IMR-90 (cell line): ENCODE results near the gene APBB1IP. TPM values are rescaled to one million over a fixed set of nuclear protein-coding genes. Genes with fewer than 3 reads are reported as not detected.

Experiments used
- ATAC-seq: fragments of 200-7000 bp; cut with Tn5 transposase; 2 replicates; pipeline ENCODE4 v1.9.1; 2020; ENCODE audit warnings: low read depth, mild to moderate bottlenecking, moderate library complexity
- BruUV-seq: library from RNA; stranded (reverse); fragments of 400-500 nt; replicated peaks from 2 replicates; lab custom pipeline; 2021; lab: Mats Ljungman, UMichigan
- CTCF ChIA-PET: fragments of 300-600 bp; formaldehyde crosslinking; extraction: SDS; loops from one replicate; lab custom pipeline; 2021; ENCODE audit warnings: antibody characterized with exemption; lab: Yijun Ruan, JAX
- POLR2A ChIA-PET: fragments of 300-600 bp; sonication (Branson Sonifier 250); formaldehyde crosslinking; loops from one replicate; lab custom pipeline; 2022; ENCODE audit warnings: antibody characterized with exemption; ENCODE audit not compliant: unreplicated experiment; lab: Charles Lee
- DNase-seq: peaks from one replicate; pipeline ENCODE4 v3.0.0; 2013
- H2AFZ ChIP-seq: replicated peaks from 2 replicates; pipeline ENCODE3; 2013; ENCODE audit warnings: low read length, mild to moderate bottlenecking; ENCODE audit not compliant: poor library complexity
- H2AK5ac ChIP-seq: 2 replicates; pipeline ENCODE4 v1.6.1; 2013; ENCODE audit warnings: low read depth, low read length, inconsistent platforms
- H2AK9ac ChIP-seq: replicated peaks from 2 replicates; pipeline ENCODE3; 2013; ENCODE audit warnings: mild to moderate bottlenecking, low read depth, low read length, moderate library complexity; ENCODE audit not compliant: poor library complexity
- H2BK120ac ChIP-seq: 2 replicates; pipeline ENCODE4 v1.6.1; 2013; ENCODE audit warnings: low read depth, low read length, inconsistent platforms
- H2BK15ac ChIP-seq: 3 replicates; pipeline ENCODE4 v1.6.1; 2013; ENCODE audit warnings: low read depth, low read length, inconsistent platforms
- H2BK20ac ChIP-seq: 2 replicates; pipeline ENCODE4 v1.6.1; 2013; ENCODE audit warnings: low read depth, mild to moderate bottlenecking, inconsistent platforms, low read length, moderate library complexity
- H2BK5ac ChIP-seq: 2 replicates; pipeline ENCODE4 v1.6.1; 2013; ENCODE audit warnings: mild to moderate bottlenecking, low read depth, low read length, inconsistent platforms; ENCODE audit not compliant: poor library complexity, severe bottlenecking
- H3K14ac ChIP-seq: replicated peaks from 2 replicates; pipeline ENCODE4 v1.6.1; 2013; ENCODE audit warnings: low read depth, low read length, inconsistent platforms
- H3K18ac ChIP-seq: 2 replicates; pipeline ENCODE4 v1.6.1; 2013; ENCODE audit warnings: low read depth, low read length, control low read depth
- H3K23ac ChIP-seq: 2 replicates; pipeline ENCODE4 v1.6.1; 2013; ENCODE audit warnings: low read depth, low read length, inconsistent platforms
- H3K27ac ChIP-seq: 2 replicates; pipeline ENCODE4 v1.5.1; 2013; ENCODE audit warnings: mild to moderate bottlenecking, control low read depth, low read length; ENCODE audit not compliant: insufficient read depth
- H3K27me3 ChIP-seq: 2 replicates; pipeline ENCODE4 v1.6.1; 2013; ENCODE audit warnings: low read length; ENCODE audit not compliant: control insufficient read depth, insufficient read depth
- H3K36me3 ChIP-seq: 2 replicates; pipeline ENCODE4 v1.6.1; 2013; ENCODE audit warnings: low read length, mixed read lengths; ENCODE audit not compliant: control insufficient read depth, insufficient read depth
- H3K4ac ChIP-seq: 2 replicates; pipeline ENCODE4 v1.6.1; 2013; ENCODE audit warnings: low read depth, low read length, inconsistent platforms
- H3K4me1 ChIP-seq: 2 replicates; pipeline ENCODE4 v1.6.1; 2013; ENCODE audit warnings: low read length, mixed read lengths; ENCODE audit not compliant: control insufficient read depth, insufficient read depth
- H3K4me2 ChIP-seq: 2 replicates; pipeline ENCODE4 v1.6.1; 2013; ENCODE audit warnings: low read depth, mild to moderate bottlenecking, control low read depth, low read length, moderate library complexity
- H3K4me3 ChIP-seq: 2 replicates; pipeline ENCODE4 v1.5.1; 2013; ENCODE audit warnings: low read depth, mild to moderate bottlenecking, control low read depth, low read length, moderate library complexity; ENCODE audit not compliant: insufficient read depth
- H3K56ac ChIP-seq: 2 replicates; pipeline ENCODE4 v1.6.1; 2013; ENCODE audit warnings: low read length, inconsistent platforms; ENCODE audit not compliant: insufficient read depth; ENCODE audit errors: extremely low read depth
- H3K79me1 ChIP-seq, 2 experiments: 2 replicates each; pipeline ENCODE4 v1.6.1; 2013; ENCODE audit warnings: low read length in 2 of 2, inconsistent platforms in 1 of 2, low read depth in 1 of 2
- H3K9ac ChIP-seq: 2 replicates; pipeline ENCODE4 v1.6.1; 2013; ENCODE audit warnings: low read depth, low read length, control low read depth
- H3K9me1 ChIP-seq: 2 replicates; pipeline ENCODE4 v1.6.1; 2013; ENCODE audit warnings: low read length, inconsistent platforms; ENCODE audit not compliant: insufficient read depth
- H3K9me3 ChIP-seq: 2 replicates; pipeline ENCODE4 v1.6.1; 2013; ENCODE audit warnings: low read length; ENCODE audit not compliant: control insufficient read depth, insufficient read depth
- H4K20me1 ChIP-seq: 2 replicates; pipeline ENCODE4 v1.6.1; 2013; ENCODE audit warnings: low read length, inconsistent platforms; ENCODE audit not compliant: insufficient read depth
- H4K5ac ChIP-seq: 2 replicates; pipeline ENCODE4 v1.6.1; 2013; ENCODE audit warnings: mild to moderate bottlenecking, low read depth, low read length, control low read depth
- H4K8ac ChIP-seq, 2 experiments: 2 replicates each; pipeline ENCODE4 v1.6.1; 2013; ENCODE audit warnings: low read depth in 2 of 2, low read length in 2 of 2, control low read depth in 1 of 2, inconsistent platforms in 1 of 2
- H4K91ac ChIP-seq: 2 replicates; pipeline ENCODE4 v1.6.1; 2013; ENCODE audit warnings: low read depth, low read length, inconsistent platforms; ENCODE audit not compliant: insufficient read depth
- BHLHE40 ChIP-seq: fragments of 150-350 bp; IDR thresholded peaks from 2 replicates; pipeline ENCODE4 v1.6.1; 2016; ENCODE audit warnings: mild to moderate bottlenecking, low read depth, low read length
- CEBPB ChIP-seq: IDR thresholded peaks from 2 replicates; pipeline ENCODE4 v1.6.1; 2012; ENCODE audit warnings: low read depth, low read length, improper control_type of control experiment
- CHD1 ChIP-seq: IDR thresholded peaks from 2 replicates; pipeline ENCODE4 v1.6.1; 2012; ENCODE audit warnings: low read depth, low read length, improper control_type of control experiment
- CTCF ChIP-seq: conservative IDR thresholded peaks from 2 replicates; pipeline ENCODE4 v1.5.1; 2012; ENCODE audit warnings: mild to moderate bottlenecking, low read depth, low read length, improper control_type of control experiment
- ELK1 ChIP-seq: fragments of 150-350 bp; IDR thresholded peaks from 2 replicates; pipeline ENCODE4 v1.6.1; 2016; ENCODE audit warnings: low read depth, mild to moderate bottlenecking, low read length, moderate library complexity, borderline replicate concordance
- FOS ChIP-seq: fragments of 150-350 bp; IDR thresholded peaks from 2 replicates; pipeline ENCODE4 v1.6.1; 2016; ENCODE audit warnings: low read depth, low read length
- MAFK ChIP-seq: IDR thresholded peaks from 2 replicates; pipeline ENCODE4 v1.6.1; 2012; ENCODE audit warnings: low read depth, low read length, improper control_type of control experiment
- MAZ ChIP-seq: IDR thresholded peaks from 2 replicates; pipeline ENCODE4 v1.6.1; 2012; ENCODE audit warnings: low read depth, mild to moderate bottlenecking, low read length, improper control_type of control experiment, moderate library complexity, borderline replicate concordance
- MXI1 ChIP-seq: IDR thresholded peaks from 2 replicates; pipeline ENCODE4 v1.6.1; 2012; ENCODE audit warnings: low read depth, mild to moderate bottlenecking, low read length, moderate library complexity, borderline replicate concordance
- NFE2L2 ChIP-seq: fragments of 150-350 bp; IDR thresholded peaks from 2 replicates; pipeline ENCODE4 v1.6.1; 2016; ENCODE audit warnings: low read depth, mild to moderate bottlenecking, low read length
- POLR2A ChIP-seq: IDR thresholded peaks from 2 replicates; pipeline ENCODE4 v1.6.1; 2012; ENCODE audit warnings: mild to moderate bottlenecking, low read depth, low read length
- RAD21 ChIP-seq: IDR thresholded peaks from 2 replicates; pipeline ENCODE4 v1.6.1; 2012; ENCODE audit warnings: low read length, improper control_type of control experiment
- RCOR1 ChIP-seq: IDR thresholded peaks from 2 replicates; pipeline ENCODE4 v1.6.1; 2012; ENCODE audit warnings: mild to moderate bottlenecking, low read length, improper control_type of control experiment; ENCODE audit not compliant: insufficient replicate concordance
- RFX5 ChIP-seq: IDR thresholded peaks from 2 replicates; pipeline ENCODE4 v1.8.0; 2012; ENCODE audit warnings: low read depth, mild to moderate bottlenecking, low read length, moderate library complexity
- SMC3 ChIP-seq: fragments of 150-350 bp; IDR thresholded peaks from 2 replicates; pipeline ENCODE4 v1.6.1; 2016; ENCODE audit warnings: low read depth, mild to moderate bottlenecking, antibody characterized with exemption, low read length, moderate library complexity
- USF2 ChIP-seq: fragments of 150-350 bp; IDR thresholded peaks from 2 replicates; pipeline ENCODE4 v1.6.1; 2017; ENCODE audit warnings: mild to moderate bottlenecking, antibody characterized with exemption, low read length, low read depth
- WGBS, 2 experiments: methylation state at CpG; one replicate each; pipeline versions ENCODE4 v1.1.5 to v1.1.7; 2013; ENCODE audit warnings: missing lambda C conversion rate in 2 of 2; ENCODE audit not compliant: insufficient read length in 1 of 2; ENCODE audit errors: extremely low coverage in 2 of 2; 5-methylcytosine and 5-hydroxymethylcytosine counted together
- dilution Hi-C: fragments of 300-500 bp; cut with HindIII; formaldehyde crosslinking; loops from one replicate; pipeline ENCODE4 v1.14.3; 2018; ENCODE audit warnings: low sequenced_read_pairs; ENCODE audit not compliant: unreplicated experiment
- in situ Hi-C: fragments of 300-500 bp; cut with MboI; formaldehyde crosslinking; loops from 3 replicates; pipeline ENCODE4 v1.14.3; 2019; ENCODE audit warnings: low sequenced_read_pairs, inconsistent platforms, mixed read lengths
- intact Hi-C: fragments of 100-400 bp; cut with micrococcal nuclease; formaldehyde crosslinking; loops from 2 replicates; pipeline ENCODE4 v1.10.0; 2022
- polyA plus RNA-seq, 3 experiments: library from polyadenylated mRNA; depleted of rRNA; stranded (reverse); fragments of >200 nt; gene quantifications; 2 replicates each; pipeline ENCODE4 v1.2.3, GENCODE V29; 2012; ENCODE audit warnings: low replicate concordance in 1 of 3
- total RNA-seq: library from RNA; depleted of rRNA; stranded (reverse); fragments of >200 nt; gene quantifications from 2 replicates; pipeline ENCODE4 v1.2.3, GENCODE V29; 2012

Gene APBB1IP
- total and polyA plus RNA-seq, 2 of the 4 experiments (the other 2 are of a cell fraction) = not detected

- Histone ChIP-seq H3K79me1 (no peaks in the 10 kb centered on the region), H2BK15ac (no peak overlapping the region), H3K14ac (no peak overlapping the region), H4K20me1 (no peaks in the 10 kb centered on the region), H2BK120ac (no peak overlapping the region), H3K27ac (no peak overlapping the region), H2AFZ (no peak overlapping the region), H4K91ac (no peak overlapping the region), H3K9me3 (peaks cover 11% of the 10 kb centered on the region), H3K9ac (no peak overlapping the region), H3K4me3 (no peak overlapping the region), H3K18ac (no peak overlapping the region), H3K4me1 (no peaks in the 10 kb centered on the region), H3K23ac (no peak overlapping the region), H3K56ac (no peak overlapping the region), H4K5ac (no peak overlapping the region), H3K4me2 (no peak overlapping the region), H3K27me3 (no peaks in the 10 kb centered on the region), H2AK9ac (no peak overlapping the region), H3K36me3 (no peaks in the 10 kb centered on the region), H2BK5ac (no peak overlapping the region), H2BK20ac (no peak overlapping the region), H4K8ac (no peak overlapping the region), H3K4ac (no peak overlapping the region), H3K9me1 (no peaks in the 10 kb centered on the region), H2AK5ac (no peak overlapping the region)
- ChIA-PET CTCF (no interaction called here), POLR2A (no interaction called here)
- no peak for TF ChIP-seq SMC3
- no peak for TF ChIP-seq RFX5
- no peak for TF ChIP-seq BHLHE40
- no peak for TF ChIP-seq NFE2L2
- TF ChIP-seq MAFK = no peak
- TF ChIP-seq CEBPB = no peak
- TF ChIP-seq POLR2A = no peak
- TF ChIP-seq RCOR1 = no peak
- no peak for TF ChIP-seq CTCF
- no peak for TF ChIP-seq FOS
- no peak for TF ChIP-seq USF2
- no peak for TF ChIP-seq MXI1
- TF ChIP-seq ELK1 = no peak
- TF ChIP-seq CHD1 = no peak
- TF ChIP-seq RAD21 = no peak
- TF ChIP-seq MAZ = no peak
- BruUV-seq = no TSS peak
- ATAC-seq (no peak), DNase-seq (no peak)
- in situ Hi-C loops = no loop called here
- dilution Hi-C loops = no loop called here
- intact Hi-C loops = no loop called here
- WGBS, 2 experiments = 27% methylated on average over 2 of the region's 7 CpGs; no CpG with 5 or more reads in 1 of the 2 experiments
These were observed 3.5 kb downstream of the APBB1IP start for GRCh38 chr10:26441491-26442214.
